Measurements from ENCODE around the gene ZC3H13. TPM values are rescaled to one million over a fixed set of nuclear protein-coding genes. Genes with fewer than 3 reads are reported as not detected.

The ZC3H13 gene
- total RNA-seq, 2 donors from 2014 or later, result 31.7 to 32.3 TPM

- intact Hi-C loops (cut with DNase I), result no loop called here
- ATAC-seq, result no peak
- no peak for DNase-seq
Observed at GRCh38 chr13:45915686-45916439, 136.7 kb downstream of the ZC3H13 start.

GRCh38 chr13:45909673-45910072 is 142.9 kb downstream of the ZC3H13 start:
- no peak for ATAC-seq

GRCh38 chr13:45909089-45909488 is 143.5 kb downstream of the ZC3H13 start:
- ATAC-seq (no peak), DNase-seq (no peak)
- intact Hi-C loops (cut with DNase I), result no loop called here

More at GRCh38 chr13:45909673-45910072, 142.9 kb downstream of the ZC3H13 start:
- intact Hi-C loops (cut with DNase I), result no loop called here
- no peak for DNase-seq

GRCh38 chr13:45907503-45907902 is 145.0 kb downstream of the ZC3H13 start:
- intact Hi-C loops (cut with DNase I), result no loop called here

More at GRCh38 chr13:45907503-45907902, 145.0 kb downstream of the ZC3H13 start:
- ATAC-seq (no peak), DNase-seq (no peak)

Other genes with a start within 250 kb of the ZC3H13 start
- not detected for gene SIAH3, start 201.0 kb downstream of the ZC3H13 start, total RNA-seq
- not detected for gene CPB2, start 52.3 kb upstream of the ZC3H13 start, total RNA-seq
- 10 to 100 TPM; 31.4 to 62.1 TPM for gene LCP1, start 129.4 kb upstream of the ZC3H13 start, total RNA-seq
- under 1 TPM in 1 of 2 donors, not detected in 1; 0.15 TPM for gene LRRC63, start 159.2 kb upstream of the ZC3H13 start, total RNA-seq

Data from left cardiac atrium (tissue), 4 donors.